ENCODE results near the gene PFKP. TPM values are rescaled to one million over a fixed set of nuclear protein-coding genes. Genes with fewer than 3 reads are reported as not detected.
A peak's percentile ranks its signal among the peaks of the same experiment; 100 is the strongest.

Gene PFKP
- total RNA-seq, 2 donors from 2014 or later, result 17.4 to 39.6 TPM

DNA sequence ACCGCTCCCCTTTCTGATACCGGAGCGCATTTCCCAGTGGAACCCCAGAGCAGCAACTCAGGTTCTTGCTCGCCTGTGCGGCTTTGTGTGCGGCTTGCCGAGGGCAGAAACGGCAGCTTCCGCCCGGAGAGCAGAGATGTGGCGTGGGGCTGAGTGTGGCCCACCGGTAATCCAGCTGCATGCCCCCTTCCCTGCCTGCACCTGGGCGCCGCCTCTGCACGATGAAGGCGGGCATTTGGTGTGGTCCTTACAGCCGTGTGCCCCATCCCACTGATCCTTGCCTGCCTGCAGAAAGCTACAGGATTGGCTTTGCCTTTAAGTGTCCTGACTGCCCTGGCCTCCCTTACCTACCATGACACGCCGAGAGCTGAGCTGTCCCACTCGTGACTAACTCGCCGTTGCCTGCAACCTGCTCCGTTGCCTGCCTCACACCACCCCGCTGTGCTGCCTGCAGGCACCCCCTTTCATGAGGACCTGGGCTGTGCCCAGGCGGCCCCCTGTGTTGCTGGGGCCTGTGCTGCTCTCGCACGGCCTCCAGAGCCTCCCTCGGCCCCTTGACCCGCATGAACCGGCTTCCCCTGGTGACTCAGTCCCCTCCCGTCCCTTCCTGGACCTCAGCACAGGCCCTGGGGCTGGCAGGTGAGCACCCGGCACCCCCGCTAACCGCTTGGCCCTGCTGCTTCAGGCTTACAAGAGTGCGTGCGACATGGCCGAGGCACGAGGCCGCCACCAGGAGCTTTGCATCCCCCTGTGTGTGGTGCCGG is 57.2 kb downstream of the PFKP start:
- H3K27me3 ChIP-seq, result no peaks in the 10 kb centered on the region
- peaks cover 0 to 6% (median 0%) of the 10 kb centered on the region in 3 donors for H3K9me3 ChIP-seq
- H3K27ac ChIP-seq, result no peak overlapping the region
- DNase-seq (no peak), ATAC-seq (no peak)
- intact Hi-C loops (cut with DNase I), result no loop called here
- H3K4me1 ChIP-seq, result peaks cover 15% of the 10 kb centered on the region
- no peak overlapping the region for H3K4me3 ChIP-seq
- H3K36me3 ChIP-seq (replicated peaks in 1 of 2; ENCODE audit: insufficient read depth in 1 of 2, low read depth in 2 of 2), result peaks cover 0 to 1% of the 10 kb centered on the region in 2 donors
- 84 to 92% methylated on average over 30 to 35 of the region's 40 CpGs for WGBS, 2 donors
- TF ChIP-seq, protein P1, sequence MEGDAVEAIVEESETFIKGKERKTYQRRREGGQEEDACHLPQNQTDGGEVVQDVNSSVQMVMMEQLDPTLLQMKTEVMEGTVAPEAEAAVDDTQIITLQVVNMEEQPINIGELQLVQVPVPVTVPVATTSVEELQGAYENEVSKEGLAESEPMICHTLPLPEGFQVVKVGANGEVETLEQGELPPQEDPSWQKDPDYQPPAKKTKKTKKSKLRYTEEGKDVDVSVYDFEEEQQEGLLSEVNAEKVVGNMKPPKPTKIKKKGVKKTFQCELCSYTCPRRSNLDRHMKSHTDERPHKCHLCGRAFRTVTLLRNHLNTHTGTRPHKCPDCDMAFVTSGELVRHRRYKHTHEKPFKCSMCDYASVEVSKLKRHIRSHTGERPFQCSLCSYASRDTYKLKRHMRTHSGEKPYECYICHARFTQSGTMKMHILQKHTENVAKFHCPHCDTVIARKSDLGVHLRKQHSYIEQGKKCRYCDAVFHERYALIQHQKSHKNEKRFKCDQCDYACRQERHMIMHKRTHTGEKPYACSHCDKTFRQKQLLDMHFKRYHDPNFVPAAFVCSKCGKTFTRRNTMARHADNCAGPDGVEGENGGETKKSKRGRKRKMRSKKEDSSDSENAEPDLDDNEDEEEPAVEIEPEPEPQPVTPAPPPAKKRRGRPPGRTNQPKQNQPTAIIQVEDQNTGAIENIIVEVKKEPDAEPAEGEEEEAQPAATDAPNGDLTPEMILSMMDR (IDR thresholded peaks at IDR 0.05), result no peak
- TF ChIP-seq POLR2A (IDR thresholded peaks at IDR 0.05), result no peak

DNA sequence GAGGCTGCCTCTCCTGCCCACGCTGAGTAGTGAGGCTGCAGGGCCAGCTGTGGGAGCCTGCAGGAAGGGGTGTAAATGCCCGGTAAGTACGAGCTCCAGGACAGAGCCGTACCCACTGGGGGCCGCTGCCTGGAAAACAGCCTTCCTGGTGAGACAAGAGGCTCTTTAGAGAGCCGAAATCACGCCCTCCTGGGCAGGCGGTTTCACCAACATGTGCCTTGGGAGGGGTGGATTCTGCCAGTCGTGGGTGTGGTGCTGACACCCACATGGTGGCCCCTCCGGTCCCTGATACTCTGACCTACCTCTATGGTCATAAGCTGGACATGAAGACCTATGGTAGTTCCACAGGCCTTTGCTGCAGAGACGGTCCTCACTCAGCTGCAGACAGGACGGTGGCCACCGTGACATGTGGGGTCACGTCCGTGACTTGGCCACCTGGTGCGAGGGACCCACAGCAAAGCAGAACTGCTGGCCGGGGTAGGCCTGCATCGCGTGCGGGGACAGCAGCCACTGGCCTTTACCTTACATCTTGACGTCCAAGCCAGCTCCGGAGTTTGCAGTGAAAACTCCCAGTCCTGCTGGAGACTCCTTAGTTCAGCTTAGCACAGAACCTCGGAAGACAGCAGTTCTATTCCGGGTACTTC is 58.3 kb downstream of the PFKP start:
- DNase-seq, result no peak
- intact Hi-C loops (cut with DNase I), result no loop called here
- no peak for ATAC-seq
- TF ChIP-seq POLR2A (IDR thresholded peaks at IDR 0.05), result no peak
- TF ChIP-seq, protein P1 (IDR thresholded peaks at IDR 0.05), result no peak
- peaks cover 0 to 6% (median 0%) of the 10 kb centered on the region in 3 donors for H3K9me3 ChIP-seq
- H3K27ac ChIP-seq, result peak overlapping the region in 1 of 4 donors; percentile 71
- peaks cover 0 to 1% of the 10 kb centered on the region in 2 donors for H3K36me3 ChIP-seq (replicated peaks in 1 of 2; ENCODE audit: insufficient read depth in 1 of 2, low read depth in 2 of 2)
- H3K4me1 ChIP-seq, result peaks cover 15% of the 10 kb centered on the region
- WGBS, 2 donors, result 81 to 88% methylated on average over 24 of the region's 24 CpGs
- no peaks in the 10 kb centered on the region for H3K27me3 ChIP-seq
- H3K4me3 ChIP-seq, result no peak overlapping the region

DNA sequence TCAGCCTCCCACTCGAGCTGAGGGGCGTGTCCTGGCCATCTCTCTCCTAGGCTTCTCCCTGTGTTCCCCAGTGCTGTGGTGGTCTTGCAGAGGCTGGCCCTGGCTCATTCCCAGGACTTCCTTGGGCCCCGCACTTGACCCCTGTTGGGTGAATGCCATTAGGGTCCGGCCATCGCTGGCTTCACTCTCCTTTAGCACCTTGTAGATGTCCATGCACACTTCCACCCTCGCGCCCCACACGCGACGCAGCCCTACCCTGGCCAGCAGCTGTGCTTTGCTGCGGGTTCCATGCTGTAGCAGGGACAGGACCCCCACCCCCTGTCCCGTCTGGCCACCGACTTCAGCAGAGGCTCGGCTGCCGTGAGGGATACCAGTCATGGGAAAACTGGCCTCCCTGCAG is 58.9 kb downstream of the PFKP start:
- Histone ChIP-seq H3K27me3 (no peaks in the 10 kb centered on the region), H3K27ac (peak overlapping the region in 3 of 4 donors; percentile 71 to 77 (median 73)), H3K36me3 (replicated peaks in 1 of 2; ENCODE audit: insufficient read depth in 1 of 2, low read depth in 2 of 2) (peaks cover 0 to 1% of the 10 kb centered on the region in 2 donors), H3K9me3 (peaks cover 0 to 6% (median 0%) of the 10 kb centered on the region in 3 donors), H3K4me1 (peaks cover 15% of the 10 kb centered on the region), H3K4me3 (no peak overlapping the region)
- DNase-seq (no peak), ATAC-seq (no peak)
- WGBS, 2 donors, result 62 to 83% methylated on average over 12 to 15 of the region's 15 CpGs
- TF ChIP-seq, protein P1 (IDR thresholded peaks at IDR 0.05), result no peak
- no peak for TF ChIP-seq POLR2A (IDR thresholded peaks at IDR 0.05)
- intact Hi-C loops (cut with DNase I), result no loop called here

DNA sequence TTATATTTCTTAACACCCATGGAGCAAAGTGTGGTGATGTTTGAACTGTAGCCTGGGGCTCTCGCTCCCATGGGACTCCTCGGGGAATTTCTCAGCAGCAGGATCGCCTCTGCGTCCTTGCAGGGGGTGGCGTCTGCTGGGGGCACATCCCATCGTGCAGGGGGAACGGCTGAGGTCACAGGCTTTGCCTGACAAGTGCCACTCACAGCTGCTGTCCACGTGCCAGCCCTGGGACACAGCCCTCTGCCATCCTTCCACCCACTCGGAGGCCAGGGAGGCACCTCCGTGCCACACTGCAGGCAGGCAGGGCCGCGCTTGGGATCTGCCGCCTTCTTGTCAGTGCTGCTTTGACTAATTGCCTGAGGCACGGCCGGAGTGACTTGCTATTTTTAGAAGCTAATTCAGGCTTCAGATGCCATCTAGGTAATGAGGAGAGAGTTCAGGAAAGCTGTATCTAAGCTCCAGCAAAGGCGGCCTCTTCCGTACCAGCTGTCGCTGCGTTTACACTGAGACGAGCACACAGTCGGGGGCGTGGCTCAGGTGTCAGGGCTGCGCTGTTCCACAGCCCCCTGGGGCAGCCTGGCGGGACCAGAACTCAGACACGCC is 59.5 kb downstream of the PFKP start:
- H3K4me3 ChIP-seq, result no peak overlapping the region

More for the DNA sequence above, 59.5 kb downstream of the PFKP start:
- 15 to 22% methylated on average over 16 to 25 of the region's 25 CpGs for WGBS, 2 donors
- intact Hi-C loops (cut with DNase I), result no loop called here
- DNase-seq (peak; percentile 34 to 72 (median 68)), ATAC-seq (peak; percentile 72)
- Histone ChIP-seq H3K27ac (peak overlapping the region; percentile 29 to 77 (median 72)), H3K4me1 (peaks cover 15% of the 10 kb centered on the region), H3K9me3 (peaks cover 0 to 6% (median 0%) of the 10 kb centered on the region in 3 donors), H3K36me3 (replicated peaks in 1 of 2; ENCODE audit: insufficient read depth in 1 of 2, low read depth in 2 of 2) (peaks cover 0 to 1% of the 10 kb centered on the region in 2 donors), H3K27me3 (no peaks in the 10 kb centered on the region)
- TF ChIP-seq, protein P1 (IDR thresholded peaks at IDR 0.05), result no peak
- peak in 2 of 3 donors; percentile 20 to 27 for TF ChIP-seq POLR2A (IDR thresholded peaks at IDR 0.05)
